GM04504 (cell line): ENCODE data around the gene NHLH2.

Experiments used
- DNase-seq: peaks from one replicate; pipeline ENCODE4 v3.0.0-alpha.2; 2012; ENCODE audit warnings: low read depth

NHLH2 gene

GRCh38 chr1:115802416-115802815 lies 38.5 kb downstream of the NHLH2 start:
- no peak for DNase-seq

- no peak for DNase-seq
Observed at GRCh38 chr1:115797486-115797885, 43.4 kb downstream of the NHLH2 start.

GRCh38 chr1:115796897-115797296 lies 44.0 kb downstream of the NHLH2 start:
- DNase-seq: no peak

- no peak for DNase-seq
Observed at GRCh38 chr1:115796036-115796435, 44.9 kb downstream of the NHLH2 start.

- DNase-seq: no peak
Observed at GRCh38 chr1:115794976-115795639, 45.8 kb downstream of the NHLH2 start.

- no peak for DNase-seq
Observed at GRCh38 chr1:115793162-115793561, 47.8 kb downstream of the NHLH2 start.

GRCh38 chr1:115791816-115792215 lies 49.1 kb downstream of the NHLH2 start:
- DNase-seq: no peak

GRCh38 chr1:115790846-115791245 lies 50.1 kb downstream of the NHLH2 start:
- no peak for DNase-seq

- DNase-seq: no peak
Observed at GRCh38 chr1:115790356-115790755, 50.6 kb downstream of the NHLH2 start.
